SK-N-SH (cell line): ENCODE data around the gene SDF2L1. TPM values are rescaled to one million over a fixed set of nuclear protein-coding genes. Genes with fewer than 3 reads are reported as not detected.

Source experiments
- CHD2 ChIP-seq: fragments of 150-350 bp; IDR thresholded peaks from 2 replicates; pipeline ENCODE4 v1.6.1; 2018; ENCODE audit warnings: low read length; ENCODE audit not compliant: partially characterized antibody
- CTCF ChIP-seq: fragments of 200-600 bp; sonication (generic); IDR thresholded peaks from 2 replicates; pipeline ENCODE4 v1.6.1; 2017; ENCODE audit warnings: antibody characterized with exemption, mild to moderate bottlenecking, moderate library complexity
- ELF1 ChIP-seq: IDR thresholded peaks from 2 replicates; pipeline ENCODE4 v1.4.0; 2012
- EP300 ChIP-seq, 2 experiments: IDR thresholded peaks; 2 replicates each; pipeline versions ENCODE4 v1.4.0 to v1.6.1; 2012; ENCODE audit warnings: borderline replicate concordance in 1 of 2, low read depth in 1 of 2, low read length in 1 of 2
- FOXJ3 ChIP-seq: sonication (generic); formaldehyde crosslinking; IDR thresholded peaks from 2 replicates; pipeline ENCODE4 v1.5.1; 2020; ENCODE audit warnings: mild to moderate bottlenecking, missing genetic modification reagents
- FOXM1 ChIP-seq: IDR thresholded peaks from 2 replicates; pipeline ENCODE4 v1.4.0; 2012; ENCODE audit warnings: low read depth, mild to moderate bottlenecking
- GABPA ChIP-seq: IDR thresholded peaks from 2 replicates; pipeline ENCODE4 v1.4.0; 2012; ENCODE audit warnings: low read depth, mild to moderate bottlenecking
- GATA2 ChIP-seq: sonication (generic); formaldehyde crosslinking; IDR thresholded peaks from 2 replicates; pipeline ENCODE4 v1.5.0; 2020; ENCODE audit warnings: mild to moderate bottlenecking, missing genetic modification reagents
- JUND ChIP-seq: IDR thresholded peaks from 2 replicates; pipeline ENCODE4 v1.4.0; 2012
- MEF2A ChIP-seq: IDR thresholded peaks from 2 replicates; pipeline ENCODE4 v1.4.0; 2012; ENCODE audit warnings: low read depth, borderline replicate concordance
- MXI1 ChIP-seq: IDR thresholded peaks from 2 replicates; pipeline ENCODE4 v1.6.1; 2012; ENCODE audit warnings: mild to moderate bottlenecking, low read depth, low read length, improper control_type of control experiment
- NFIC ChIP-seq: IDR thresholded peaks from 2 replicates; pipeline ENCODE4 v1.4.0; 2012; ENCODE audit warnings: borderline replicate concordance
- NRF1 ChIP-seq: IDR thresholded peaks from 2 replicates; pipeline ENCODE4 v1.6.1; 2012; ENCODE audit warnings: low read depth, mild to moderate bottlenecking, low read length
- RAD21 ChIP-seq: IDR thresholded peaks from 2 replicates; pipeline ENCODE4 v1.6.1; 2012; ENCODE audit warnings: mild to moderate bottlenecking, low read length
- RCOR1 ChIP-seq: fragments of 150-350 bp; IDR thresholded peaks from 2 replicates; pipeline ENCODE4 v1.6.1; 2017; ENCODE audit warnings: antibody characterized with exemption, low read length
- SIN3A ChIP-seq: IDR thresholded peaks from 2 replicates; pipeline ENCODE4 v1.6.1; 2012; ENCODE audit warnings: low read depth, mild to moderate bottlenecking, low read length, moderate library complexity, borderline replicate concordance
- SMC3 ChIP-seq: IDR thresholded peaks from 2 replicates; pipeline ENCODE4 v1.6.1; 2012; ENCODE audit warnings: low read depth, low read length, improper control_type of control experiment
- TAF1 ChIP-seq: IDR thresholded peaks from 2 replicates; pipeline ENCODE4 v1.6.1; 2012; ENCODE audit warnings: low read depth, mild to moderate bottlenecking, low read length, moderate library complexity, borderline replicate concordance
- TCF12 ChIP-seq: IDR thresholded peaks from 2 replicates; pipeline ENCODE4 v1.4.0; 2012
- TEAD4 ChIP-seq: IDR thresholded peaks from 2 replicates; pipeline ENCODE4 v1.4.0; 2012; ENCODE audit warnings: mild to moderate bottlenecking, borderline replicate concordance; ENCODE audit not compliant: insufficient read depth
- YY1 ChIP-seq: IDR thresholded peaks from 2 replicates; pipeline ENCODE4 v1.4.0; 2012; ENCODE audit warnings: low read depth, mild to moderate bottlenecking
- polyA plus RNA-seq, 3 experiments: library from polyadenylated mRNA; depleted of rRNA; stranded (reverse); fragments of >200 nt; gene quantifications; 2 replicates each; pipeline ENCODE4 v1.2.3, GENCODE V29; 2012
- TF ChIP-seq, protein P1 (sequence below): IDR thresholded peaks from 2 replicates; pipeline ENCODE4 v1.6.1; 2012; ENCODE audit warnings: mild to moderate bottlenecking, low read depth, low read length, moderate library complexity
- TF ChIP-seq, protein P2 (sequence below): IDR thresholded peaks from 2 replicates; pipeline ENCODE4 v1.4.0; 2012; ENCODE audit warnings: low read depth
- TF ChIP-seq, protein P3 (sequence below): fragments of 150-350 bp; IDR thresholded peaks from 2 replicates; pipeline ENCODE4 v1.6.1; 2016; ENCODE audit warnings: mild to moderate bottlenecking, low read depth, low read length

SDF2L1 gene
- polyA plus RNA-seq, 1 of the 3 experiments (the other 2 are of a cell fraction): 60.9 TPM

- TF ChIP-seq, protein P1, sequence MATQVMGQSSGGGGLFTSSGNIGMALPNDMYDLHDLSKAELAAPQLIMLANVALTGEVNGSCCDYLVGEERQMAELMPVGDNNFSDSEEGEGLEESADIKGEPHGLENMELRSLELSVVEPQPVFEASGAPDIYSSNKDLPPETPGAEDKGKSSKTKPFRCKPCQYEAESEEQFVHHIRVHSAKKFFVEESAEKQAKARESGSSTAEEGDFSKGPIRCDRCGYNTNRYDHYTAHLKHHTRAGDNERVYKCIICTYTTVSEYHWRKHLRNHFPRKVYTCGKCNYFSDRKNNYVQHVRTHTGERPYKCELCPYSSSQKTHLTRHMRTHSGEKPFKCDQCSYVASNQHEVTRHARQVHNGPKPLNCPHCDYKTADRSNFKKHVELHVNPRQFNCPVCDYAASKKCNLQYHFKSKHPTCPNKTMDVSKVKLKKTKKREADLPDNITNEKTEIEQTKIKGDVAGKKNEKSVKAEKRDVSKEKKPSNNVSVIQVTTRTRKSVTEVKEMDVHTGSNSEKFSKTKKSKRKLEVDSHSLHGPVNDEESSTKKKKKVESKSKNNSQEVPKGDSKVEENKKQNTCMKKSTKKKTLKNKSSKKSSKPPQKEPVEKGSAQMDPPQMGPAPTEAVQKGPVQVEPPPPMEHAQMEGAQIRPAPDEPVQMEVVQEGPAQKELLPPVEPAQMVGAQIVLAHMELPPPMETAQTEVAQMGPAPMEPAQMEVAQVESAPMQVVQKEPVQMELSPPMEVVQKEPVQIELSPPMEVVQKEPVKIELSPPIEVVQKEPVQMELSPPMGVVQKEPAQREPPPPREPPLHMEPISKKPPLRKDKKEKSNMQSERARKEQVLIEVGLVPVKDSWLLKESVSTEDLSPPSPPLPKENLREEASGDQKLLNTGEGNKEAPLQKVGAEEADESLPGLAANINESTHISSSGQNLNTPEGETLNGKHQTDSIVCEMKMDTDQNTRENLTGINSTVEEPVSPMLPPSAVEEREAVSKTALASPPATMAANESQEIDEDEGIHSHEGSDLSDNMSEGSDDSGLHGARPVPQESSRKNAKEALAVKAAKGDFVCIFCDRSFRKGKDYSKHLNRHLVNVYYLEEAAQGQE: no peak
- TF ChIP-seq ELF1: no peak
- no peak for TF ChIP-seq RCOR1
- TF ChIP-seq, protein P2, sequence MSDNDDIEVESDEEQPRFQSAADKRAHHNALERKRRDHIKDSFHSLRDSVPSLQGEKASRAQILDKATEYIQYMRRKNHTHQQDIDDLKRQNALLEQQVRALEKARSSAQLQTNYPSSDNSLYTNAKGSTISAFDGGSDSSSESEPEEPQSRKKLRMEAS: peak; percentile 89
- no peak for TF ChIP-seq CHD2
- no peak for TF ChIP-seq MEF2A
- TF ChIP-seq NFIC: no peak
- no peak for TF ChIP-seq TEAD4
- peak; percentile 38; the same call in 1 of the 2 replicates for TF ChIP-seq TAF1
- TF ChIP-seq NRF1: peak; percentile 30; the same call in 1 of the 2 replicates
- TF ChIP-seq YY1: peak; percentile 85
- TF ChIP-seq CTCF: no peak
- no peak for TF ChIP-seq EP300 (IDR thresholded peaks at IDR 0.05; ENCODE audit: borderline replicate concordance in 1 of 2, low read depth in 1 of 2, low read length in 1 of 2)
- TF ChIP-seq JUND: no peak
- TF ChIP-seq RAD21: no peak
- TF ChIP-seq SMC3: no peak
- peak; percentile 87; the same call in 1 of the 2 replicates for TF ChIP-seq SIN3A
- TF ChIP-seq FOXJ3 (CRISPR knock-in tag): no peak
- TF ChIP-seq, protein P3, sequence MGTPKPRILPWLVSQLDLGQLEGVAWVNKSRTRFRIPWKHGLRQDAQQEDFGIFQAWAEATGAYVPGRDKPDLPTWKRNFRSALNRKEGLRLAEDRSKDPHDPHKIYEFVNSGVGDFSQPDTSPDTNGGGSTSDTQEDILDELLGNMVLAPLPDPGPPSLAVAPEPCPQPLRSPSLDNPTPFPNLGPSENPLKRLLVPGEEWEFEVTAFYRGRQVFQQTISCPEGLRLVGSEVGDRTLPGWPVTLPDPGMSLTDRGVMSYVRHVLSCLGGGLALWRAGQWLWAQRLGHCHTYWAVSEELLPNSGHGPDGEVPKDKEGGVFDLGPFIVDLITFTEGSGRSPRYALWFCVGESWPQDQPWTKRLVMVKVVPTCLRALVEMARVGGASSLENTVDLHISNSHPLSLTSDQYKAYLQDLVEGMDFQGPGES: peak; percentile 15; the same call in 1 of the 2 replicates
- no peak for TF ChIP-seq GATA2 (CRISPR knock-in tag)
- peak; percentile 96 for TF ChIP-seq MXI1
- TF ChIP-seq FOXM1: peak; percentile 59; the same call in 1 of the 2 replicates
- TF ChIP-seq GABPA: no peak
- no peak for TF ChIP-seq TCF12
Observed at GRCh38 chr22:21652010-21652546, 10.0 kb downstream of the SDF2L1 start (continued).
